Endothelial cell of umbilical vein (primary cell): ENCODE measurements around the gene NUBPL. TPM values are rescaled to one million over a fixed set of nuclear protein-coding genes. Genes with fewer than 3 reads are reported as not detected.

Experiments
- BruUV-seq: library from RNA; stranded (reverse); fragments of 400-500 nt; replicated peaks from 2 replicates; lab custom pipeline; 2021; lab: Mats Ljungman, UMichigan
- CTCF ChIA-PET: fragments of 300-600, 350-600 bp; sonication (Branson Sonifier 250); formaldehyde crosslinking; loops from one replicate; lab custom pipeline; 2021; ENCODE audit warnings: antibody characterized with exemption, inconsistent platforms; lab: Charles Lee
- POLR2A ChIA-PET: fragments of 300-600, 350-600 bp; sonication (Branson Sonifier 250); formaldehyde crosslinking; loops from one replicate; lab custom pipeline; 2021; ENCODE audit warnings: antibody characterized with exemption, inconsistent platforms; lab: Charles Lee
- DNase-seq: peaks from one replicate; pipeline ENCODE4 v3.0.0-alpha.2; 2011; ENCODE audit warnings: low read depth, low spot score
- FAIRE-seq: peaks from 2 replicates; lab custom pipeline; 2011; peaks lifted over from hg19 to GRCh38; lab: Jason Lieb, UNC
- H2AFZ ChIP-seq: 2 replicates; pipeline ENCODE4 v1.6.0; 2012; ENCODE audit warnings: low read depth, low read length, control low read depth, inconsistent platforms
- H3K27ac ChIP-seq: 2 replicates; pipeline ENCODE4 v1.5.1; 2011; ENCODE audit warnings: low read depth, mild to moderate bottlenecking, control low read depth, low read length, moderate library complexity; ENCODE audit not compliant: insufficient read depth
- H3K27me3 ChIP-seq, 2 experiments: 2 replicates each; pipeline versions ENCODE4 v1.6.0 to v1.6.1; 2011; ENCODE audit warnings: low read length in 2 of 2, mixed read lengths in 1 of 2; ENCODE audit not compliant: control insufficient read depth in 2 of 2, insufficient read depth in 2 of 2
- H3K36me3 ChIP-seq, 2 experiments: 2 replicates in 1 of 2; 3 replicates in 1 of 2; pipeline ENCODE4 v1.5.1; 2011; ENCODE audit warnings: low read length in 2 of 2, mild to moderate bottlenecking in 1 of 2, moderate library complexity in 1 of 2; ENCODE audit not compliant: control insufficient read depth in 2 of 2, insufficient read depth in 2 of 2; ENCODE audit errors: extremely low read depth in 1 of 2
- H3K4me1 ChIP-seq: 3 replicates; pipeline ENCODE4 v1.5.1; 2011; ENCODE audit warnings: mild to moderate bottlenecking, low read length; ENCODE audit not compliant: control insufficient read depth, insufficient read depth; ENCODE audit errors: extremely low read depth
- H3K4me2 ChIP-seq: 2 replicates; pipeline ENCODE4 v1.6.1; 2011; ENCODE audit warnings: low read length, control low read depth, mixed read lengths; ENCODE audit not compliant: insufficient read depth
- H3K4me3 ChIP-seq, 3 experiments: fragments of 200-600 bp in 1 of 3; sonication (generic), shearing (Covaris generic) in 1 of 3; replicated peaks in 1 of 3; 2 replicates each; pipeline ENCODE4 v1.5.1; 2011 to 2016; ENCODE audit warnings: control low read depth in 3 of 3, low read length in 3 of 3, mild to moderate bottlenecking in 2 of 3, inconsistent platforms in 1 of 3, low read depth in 1 of 3, moderate library complexity in 1 of 3; ENCODE audit not compliant: insufficient read depth in 1 of 3
- H3K79me2 ChIP-seq: 2 replicates; pipeline ENCODE4 v1.6.0; 2012; ENCODE audit warnings: low read length, inconsistent platforms; ENCODE audit not compliant: control insufficient read depth, insufficient read depth
- H3K9ac ChIP-seq: replicated peaks from 2 replicates; pipeline ENCODE3; 2011; ENCODE audit warnings: low read length, control low read depth; ENCODE audit not compliant: insufficient read depth; ENCODE audit errors: extremely low read depth
- H3K9me1 ChIP-seq: replicated peaks from 3 replicates; pipeline ENCODE4 v1.6.0; 2011; ENCODE audit warnings: mild to moderate bottlenecking, low read length; ENCODE audit not compliant: control insufficient read depth, insufficient read depth; ENCODE audit errors: extremely low read depth
- H3K9me3 ChIP-seq: replicated peaks from 2 replicates; pipeline ENCODE4 v1.5.1; 2012; ENCODE audit warnings: low read length, inconsistent platforms; ENCODE audit not compliant: control insufficient read depth, insufficient read depth
- H4K20me1 ChIP-seq: replicated peaks from 2 replicates; pipeline ENCODE3; 2011; ENCODE audit warnings: mild to moderate bottlenecking, low read length; ENCODE audit not compliant: control insufficient read depth, insufficient read depth; ENCODE audit errors: extremely low read depth
- CTCF ChIP-seq, 2 donors: IDR thresholded peaks; 1 replicate in 1 of 2; 2 replicates in 1 of 2; pipeline ENCODE4 v1.5.1; 2011; ENCODE audit warnings: low read length in 2 of 2, mild to moderate bottlenecking in 2 of 2, moderate library complexity in 2 of 2, control low read depth in 1 of 2, inconsistent platforms in 1 of 2, low read depth in 1 of 2; ENCODE audit not compliant: insufficient read depth in 1 of 2; ENCODE audit errors: extremely low read depth in 1 of 2
- EZH2 ChIP-seq: IDR thresholded peaks from 2 replicates; pipeline ENCODE4 v1.6.1; 2012; ENCODE audit warnings: borderline replicate concordance, low read depth, mild to moderate bottlenecking, moderate library complexity, low read length, inconsistent platforms; ENCODE audit not compliant: severe bottlenecking
- FOS ChIP-seq: IDR thresholded peaks from 2 replicates; pipeline ENCODE4 v1.6.1; 2011; ENCODE audit warnings: mild to moderate bottlenecking, low read length, moderate library complexity, borderline replicate concordance; ENCODE audit not compliant: insufficient read depth
- GATA2 ChIP-seq: IDR thresholded peaks from 2 replicates; pipeline ENCODE4 v1.7.0; 2011; ENCODE audit warnings: low read depth, mild to moderate bottlenecking, moderate library complexity, mixed read lengths, low read length; ENCODE audit not compliant: insufficient read length, insufficient read depth
- JUN ChIP-seq: IDR thresholded peaks from 2 replicates; pipeline ENCODE4 v1.6.1; 2011; ENCODE audit warnings: borderline replicate concordance, low read depth; ENCODE audit not compliant: insufficient read length, insufficient read depth
- MAX ChIP-seq: IDR thresholded peaks from 2 replicates; pipeline ENCODE4 v1.6.1; 2011; ENCODE audit not compliant: insufficient read depth, insufficient read length
- POLR2A ChIP-seq: IDR thresholded peaks from 2 replicates; pipeline ENCODE4 v1.6.1; 2012; ENCODE audit warnings: low read depth, mild to moderate bottlenecking, control low read depth, low read length
- POLR2AphosphoS5 ChIP-seq: IDR thresholded peaks from 2 replicates; pipeline ENCODE4 v1.6.1; 2012; ENCODE audit warnings: low read depth, mild to moderate bottlenecking, control low read depth, low read length, moderate library complexity; ENCODE audit not compliant: insufficient read depth
- dilution Hi-C: fragments of 300-500 bp; cut with MboI; formaldehyde crosslinking; loops from one replicate; pipeline ENCODE4 v1.15.0; 2019; ENCODE audit warnings: low sequenced_read_pairs; ENCODE audit not compliant: extremely low pct_ligation_motif_present
- intact Hi-C: fragments of 100-400 bp; cut with micrococcal nuclease; formaldehyde crosslinking; loops from one replicate; pipeline ENCODE4 v1.10.0; 2022
- polyA plus RNA-seq, 4 experiments: library from polyadenylated mRNA; depleted of rRNA in 3 of 4; stranded (reverse) in 3 of 4; unstranded in 1 of 4; fragments of >200 nt; gene quantifications; 2 replicates each; pipeline versions ENCODE4 v1.2.1 to v1.2.3, GENCODE V29; 2011 to 2012; ENCODE audit warnings: missing spikeins in 1 of 4
- total RNA-seq: library from RNA; stranded (reverse); gene quantifications from 2 replicates; pipeline ENCODE4 v1.2.3, GENCODE V29; 2021

NUBPL gene
- total and polyA plus RNA-seq, 2 donors (not counting 3 experiments of a cell fraction or from before 2014, with no cell fraction given): 2.1 to 12.3 TPM

GRCh38 chr14:31572955-31573354 is 11.8 kb downstream of the NUBPL start:
- ChIA-PET POLR2A (no interaction called here), CTCF (no interaction called here)
- Histone ChIP-seq H2AFZ (no peak overlapping the region), H3K27me3 (no peaks in the 10 kb centered on the region), H3K9me1 (no peaks in the 10 kb centered on the region), H3K9me3 (no peaks in the 10 kb centered on the region), H3K4me2 (no peak overlapping the region), H4K20me1 (no peaks in the 10 kb centered on the region), H3K27ac (no peak overlapping the region), H3K4me3 (no peak overlapping the region), H3K36me3 (no peaks in the 10 kb centered on the region), H3K79me2 (no peaks in the 10 kb centered on the region), H3K4me1 (peaks cover 8% of the 10 kb centered on the region), H3K9ac (no peak overlapping the region)
- no TSS peak for BruUV-seq
- TF ChIP-seq FOS (no peak), CTCF (IDR thresholded peaks at IDR 0.05; ENCODE audit: extremely low read depth in 1 of 2, insufficient read depth in 1 of 2, low read depth in 1 of 2, low read length in 2 of 2) (no peak), GATA2 (no peak), POLR2A (no peak), JUN (no peak), MAX (no peak), POLR2AphosphoS5 (no peak), EZH2 (no peak)
- DNase-seq: no peak
- intact Hi-C loops: no loop called here
- no peak for FAIRE-seq
- dilution Hi-C loops: no loop called here
